ENCODE results near the gene REPIN1.
"Not testable (repeated sequence)": the region's sequence is repeated elsewhere in the genome, so short reads cannot be mapped to it uniquely, and the experiment has no call there.

Gene REPIN1

GRCh38 chr7:150376560-150376959 lies 7.9 kb downstream of the REPIN1 start:
- DNase-seq (ENCODE audit: low read depth), result no peak

- no peak for DNase-seq (ENCODE audit: low read depth)
Measured at GRCh38 chr7:150377196-150377595, 8.6 kb downstream of the REPIN1 start.

GRCh38 chr7:150377635-150378034 lies 9.0 kb downstream of the REPIN1 start:
- DNase-seq (ENCODE audit: low read depth), result no peak

- DNase-seq (ENCODE audit: low read depth), result no peak
Measured at GRCh38 chr7:150378115-150378852, 9.7 kb downstream of the REPIN1 start.

GRCh38 chr7:150378853-150379440 lies 10.3 kb downstream of the REPIN1 start, which contains the start of gene ZNF775:
Gene ZNF775 (plus strand): TSS chr7:150379330. CDS start chr7:150388471, 9,141 bp downstream.
- no peak for DNase-seq (ENCODE audit: low read depth)

- no peak for DNase-seq (ENCODE audit: low read depth)
Measured at GRCh38 chr7:150379441-150380379, 11.1 kb downstream of the REPIN1 start.

- DNase-seq (ENCODE audit: low read depth), result no peak
Measured at GRCh38 chr7:150380463-150380862, 11.8 kb downstream of the REPIN1 start.

- DNase-seq (ENCODE audit: low read depth), result no peak
Measured at GRCh38 chr7:150381096-150381495, 12.5 kb downstream of the REPIN1 start.

- no peak for DNase-seq (ENCODE audit: low read depth)
Measured at GRCh38 chr7:150381785-150382122, 13.1 kb downstream of the REPIN1 start.

- no peak for DNase-seq (ENCODE audit: low read depth)
Measured at GRCh38 chr7:150382123-150382843, 13.7 kb downstream of the REPIN1 start.

GRCh38 chr7:150382844-150383225 lies 14.2 kb downstream of the REPIN1 start:
- no peak for DNase-seq (ENCODE audit: low read depth)

GRCh38 chr7:150383710-150384397 lies 15.2 kb downstream of the REPIN1 start:
- no peak for DNase-seq (ENCODE audit: low read depth)

- no peak for DNase-seq (ENCODE audit: low read depth)
Measured at GRCh38 chr7:150384406-150385301, 16.0 kb downstream of the REPIN1 start.

- no peak for DNase-seq (ENCODE audit: low read depth)
Measured at GRCh38 chr7:150385302-150385723, 16.7 kb downstream of the REPIN1 start.

GRCh38 chr7:150385884-150386283 lies 17.3 kb downstream of the REPIN1 start:
- DNase-seq (ENCODE audit: low read depth), result not testable (repeated sequence)

GRCh38 chr7:150388306-150388705 lies 19.7 kb downstream of the REPIN1 start:
- no peak for DNase-seq (ENCODE audit: low read depth)

- no peak for DNase-seq (ENCODE audit: low read depth)
Measured at GRCh38 chr7:150388709-150389531, 20.3 kb downstream of the REPIN1 start.

GRCh38 chr7:150389532-150389816 lies 20.9 kb downstream of the REPIN1 start:
- no peak for DNase-seq (ENCODE audit: low read depth)

- no peak for DNase-seq (ENCODE audit: low read depth)
Measured at GRCh38 chr7:150390205-150390604, 21.6 kb downstream of the REPIN1 start.

GRCh38 chr7:150393325-150393724 lies 24.7 kb downstream of the REPIN1 start:
- no peak for DNase-seq (ENCODE audit: low read depth)
